H1 (cell line): Measurements from ENCODE around the gene TFEC. TPM values are rescaled to one million over a fixed set of nuclear protein-coding genes. Genes with fewer than 3 reads are reported as not detected.

ENCODE experiments used
- CHD2 ChIP-seq: IDR thresholded peaks from 2 replicates; pipeline ENCODE4 v1.6.1; 2012; ENCODE audit warnings: low read length, improper control_type of control experiment
- CREB1 ChIP-seq: IDR thresholded peaks from 2 replicates; pipeline ENCODE4 v1.6.1; 2012; ENCODE audit warnings: inconsistent platforms
- EP300 ChIP-seq, 2 experiments: IDR thresholded peaks; 1 replicate in 1 of 2; 2 replicates in 1 of 2; pipeline ENCODE4 v1.6.1; 2011 to 2012; ENCODE audit warnings: low read depth in 2 of 2, low read length in 2 of 2, mild to moderate bottlenecking in 2 of 2, borderline replicate concordance in 1 of 2, inconsistent platforms in 1 of 2, moderate library complexity in 1 of 2
- MAFK ChIP-seq: IDR thresholded peaks from 2 replicates; pipeline ENCODE4 v1.6.1; 2012; ENCODE audit warnings: low read depth, mild to moderate bottlenecking, improper control_type of control experiment, low read length
- PHF8 ChIP-seq: fragments of 200-600 bp; sonication (generic); conservative IDR thresholded peaks from 2 replicates; pipeline ENCODE4 v1.7.1; 2012; ENCODE audit warnings: low read depth, mild to moderate bottlenecking, inconsistent platforms, low read length, moderate library complexity
- POLR2A ChIP-seq, 2 experiments: IDR thresholded peaks; 1 replicate in 1 of 2; 2 replicates in 1 of 2; pipeline ENCODE4 v1.6.1; 2011; ENCODE audit warnings: low read depth in 2 of 2, low read length in 2 of 2, mild to moderate bottlenecking in 2 of 2; ENCODE audit errors: control extremely low read depth in 1 of 2
- SP1 ChIP-seq: IDR thresholded peaks from 2 replicates; pipeline ENCODE4 v1.6.1; 2011; ENCODE audit warnings: low read depth, low read length
- SP2 ChIP-seq: IDR thresholded peaks from 2 replicates; pipeline ENCODE4 v1.6.1; 2012; ENCODE audit warnings: mild to moderate bottlenecking, low read length, inconsistent platforms
- TAF1 ChIP-seq: IDR thresholded peaks from 2 replicates; pipeline ENCODE4 v1.6.1; 2011; ENCODE audit warnings: mild to moderate bottlenecking, low read depth, low read length
- polyA plus RNA-seq, 7 experiments: library from polyadenylated mRNA; depleted of rRNA in 3 of 7; stranded (reverse) in 5 of 7; unstranded in 2 of 7; fragments of >200 nt in 5 of 7; fragments of 200-250 nt in 2 of 7; gene quantifications; 1 replicate in 5 of 7; 2 replicates in 1 of 7; 4 replicates in 1 of 7; pipeline versions ENCODE4 v1.2.1 to v1.2.3, GENCODE V29; 2011 to 2013; ENCODE audit warnings: missing spikeins in 2 of 7, mixed read lengths in 2 of 7
- total RNA-seq: library from RNA; stranded (reverse); fragmentation: NEBNext Ultra II Directional; extraction: Animal tissue kit (Norgen Biotek cat#: 25700); gene quantifications from 2 replicates; pipeline ENCODE4 v1.2.1, GENCODE V29; 2021

TFEC gene
- total and polyA plus RNA-seq, 2 of the 8 experiments (the other 6 are each of a cell fraction or from before 2014, with no cell fraction given) = not detected

DNA sequence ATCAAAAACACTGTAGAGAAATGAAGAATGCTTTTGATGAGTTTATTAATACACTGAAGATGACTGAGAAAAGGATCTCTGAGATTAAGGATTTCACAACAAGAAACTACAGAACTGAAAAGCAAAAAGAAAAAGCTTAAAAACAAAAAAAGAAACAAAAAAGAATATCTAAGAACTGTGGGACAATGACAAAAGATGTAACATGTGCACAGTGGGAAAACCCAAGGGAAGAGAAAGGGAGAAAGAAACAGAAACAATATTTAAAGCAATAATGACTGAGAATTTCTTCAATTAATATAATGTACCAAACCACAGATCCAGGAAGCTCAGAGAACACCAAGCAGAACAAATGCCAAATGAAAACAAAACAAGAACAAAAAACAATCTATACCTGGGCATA, 42.2 kb downstream of the TFEC start (continued):
- TF ChIP-seq EP300 (IDR thresholded peaks at IDR 0.05; ENCODE audit: borderline replicate concordance in 1 of 2, low read depth in 2 of 2, low read length in 2 of 2) (no peak), PHF8 (no peak), CREB1 (no peak), CHD2 (no peak), POLR2A (IDR thresholded peaks at IDR 0.05; ENCODE audit: control extremely low read depth in 1 of 2, low read depth in 2 of 2, low read length in 2 of 2) (no peak), SP2 (no peak), MAFK (no peak), SP1 (no peak), TAF1 (no peak)
